Gastrocnemius medialis (tissue), 4 donors: ENCODE measurements around the gene ZNF804B.

ENCODE experiments used
- CTCF ChIP-seq, 5 experiments: fragments of 450-650 bp in 3 of 5; fragments of 200-600 bp in 2 of 5; sonication (generic) in 2 of 5; IDR thresholded peaks in 4 of 5; conservative IDR thresholded peaks in 1 of 5; 1 replicate in 4 of 5; 2 replicates in 1 of 5; pipeline ENCODE4 v1.5.1; 2016 to 2019; ENCODE audit warnings: antibody characterized with exemption in 5 of 5, mild to moderate bottlenecking in 3 of 5, moderate library complexity in 3 of 5
- POLR2A ChIP-seq, 2 donors: fragments of 450-650 bp; IDR thresholded peaks; one replicate each; pipeline ENCODE4 v1.6.1; 2017; ENCODE audit warnings: antibody characterized with exemption in 2 of 2, mild to moderate bottlenecking in 2 of 2, moderate library complexity in 2 of 2

- TF ChIP-seq CTCF (IDR thresholded peaks at IDR 0.05 in 4 of 5, conservative IDR thresholded peaks at IDR 0.05 in 1 of 5) (no peak), POLR2A (IDR thresholded peaks at IDR 0.05) (no peak)
Observed at GRCh38 chr7:88928276-88928675, 168.8 kb downstream of the ZNF804B start.
